Loucy (cell line): Measurements from ENCODE around the gene SLC45A2.

ENCODE experiments used
- H2AFZ ChIP-seq: fragments of 200-600 bp; sonication (generic); 2 replicates; pipeline ENCODE4 v1.6.0; 2016; ENCODE audit warnings: antibody characterized with exemption, mild to moderate bottlenecking, low read length, moderate library complexity
- H3F3A ChIP-seq: fragments of 200-600 bp; 2 replicates; pipeline ENCODE4 v1.6.0; 2016; ENCODE audit warnings: antibody characterized with exemption, low read depth, mild to moderate bottlenecking
- H3K27me3 ChIP-seq: fragments of 200-600 bp; sonication (generic); 2 replicates; pipeline ENCODE4 v1.6.1; 2014; ENCODE audit warnings: low read length, mild to moderate bottlenecking; ENCODE audit not compliant: insufficient read depth, poor library complexity, severe bottlenecking
- H3K36me3 ChIP-seq: fragments of 200-600 bp; sonication (generic); 2 replicates; pipeline ENCODE4 v1.6.1; 2016; ENCODE audit warnings: low read length; ENCODE audit not compliant: insufficient read depth
- H3K4me1 ChIP-seq: fragments of 200-600 bp; sonication (generic); 2 replicates; pipeline ENCODE4 v1.5.1; 2014; ENCODE audit warnings: low read length, mild to moderate bottlenecking; ENCODE audit not compliant: insufficient read depth, poor library complexity, severe bottlenecking
- H3K4me2 ChIP-seq: fragments of 200-600 bp; sonication (generic); 2 replicates; pipeline ENCODE4 v1.6.0; 2014; ENCODE audit warnings: antibody characterized with exemption, low read length, low read depth, mild to moderate bottlenecking; ENCODE audit not compliant: poor library complexity, severe bottlenecking
- H3K4me3 ChIP-seq: fragments of 200-600 bp; sonication (generic); 2 replicates; pipeline ENCODE4 v1.5.1; 2014; ENCODE audit warnings: low read length, mild to moderate bottlenecking, mixed read lengths; ENCODE audit not compliant: poor library complexity, severe bottlenecking
- H3K79me2 ChIP-seq: fragments of 200-600 bp; sonication (generic); 2 replicates; pipeline ENCODE4 v1.6.1; 2014; ENCODE audit warnings: low read length; ENCODE audit not compliant: insufficient read depth
- H3K9ac ChIP-seq: fragments of 200-600 bp; sonication (generic); 2 replicates; pipeline ENCODE4 v1.6.0; 2014; ENCODE audit warnings: mild to moderate bottlenecking, low read depth, low read length, moderate library complexity; ENCODE audit not compliant: poor library complexity, severe bottlenecking
- H3K9me2 ChIP-seq: fragments of 200-600 bp; sonication (generic); replicated peaks from 2 replicates; pipeline ENCODE4 v1.6.1; 2016; ENCODE audit warnings: low read depth, low read length, mixed read lengths
- H3K9me3 ChIP-seq: fragments of 200-600 bp; sonication (generic); 2 replicates; pipeline ENCODE4 v1.6.1; 2014; ENCODE audit warnings: mild to moderate bottlenecking, antibody characterized with exemption, low read length, low read depth; ENCODE audit not compliant: insufficient read depth
- H4K20me1 ChIP-seq: fragments of 200-600 bp; sonication (generic); 2 replicates; pipeline ENCODE4 v1.6.0; 2014; ENCODE audit warnings: antibody characterized with exemption, low read length, mild to moderate bottlenecking; ENCODE audit not compliant: insufficient read depth, poor library complexity, severe bottlenecking
- EZH2phosphoT487 ChIP-seq: fragments of 200-600 bp; IDR thresholded peaks from 2 replicates; pipeline ENCODE4 v1.6.1; 2018; ENCODE audit warnings: antibody characterized with exemption, mild to moderate bottlenecking, moderate library complexity, borderline replicate concordance
- TF ChIP-seq, protein P1 (sequence below): fragments of 200-600 bp; sonication (generic); conservative IDR thresholded peaks from 2 replicates; pipeline ENCODE4 v1.5.1; 2014; ENCODE audit warnings: mild to moderate bottlenecking, antibody characterized with exemption, low read length

The SLC45A2 gene

DNA sequence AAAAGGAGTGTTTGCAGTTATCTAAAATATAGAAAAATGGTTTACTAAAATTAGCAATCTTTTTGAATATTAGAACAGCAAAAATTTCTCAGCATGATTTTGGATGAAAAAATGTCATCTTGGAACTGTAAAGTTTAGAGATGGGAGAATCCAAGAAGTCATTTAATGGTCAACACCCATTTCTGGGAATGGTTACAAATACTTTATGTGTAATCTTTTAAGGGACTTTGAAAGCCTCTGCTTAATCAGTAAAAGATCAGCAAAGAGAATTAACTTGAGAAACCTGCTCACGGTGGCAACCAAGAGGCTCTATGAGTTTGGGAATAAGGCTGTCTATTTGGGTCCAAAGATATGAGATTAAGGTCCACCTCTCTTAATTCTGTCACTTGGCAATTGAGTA is 45.6 kb upstream of the SLC45A2 start:
- H3F3A ChIP-seq = no peaks in the 10 kb centered on the region
- no peak overlapping the region for H3K9ac ChIP-seq
- no peaks in the 10 kb centered on the region for H3K27me3 ChIP-seq
- no peaks in the 10 kb centered on the region for H3K9me3 ChIP-seq
- no peaks in the 10 kb centered on the region for H3K79me2 ChIP-seq
- H3K9me2 ChIP-seq = no peaks in the 10 kb centered on the region
- H3K4me2 ChIP-seq = no peak overlapping the region
- H3K36me3 ChIP-seq = peaks cover 30% of the 10 kb centered on the region; the same call in 1 of the 2 replicates
- no peaks in the 10 kb centered on the region for H3K4me1 ChIP-seq
- H2AFZ ChIP-seq = no peak overlapping the region
- TF ChIP-seq, protein P1, sequence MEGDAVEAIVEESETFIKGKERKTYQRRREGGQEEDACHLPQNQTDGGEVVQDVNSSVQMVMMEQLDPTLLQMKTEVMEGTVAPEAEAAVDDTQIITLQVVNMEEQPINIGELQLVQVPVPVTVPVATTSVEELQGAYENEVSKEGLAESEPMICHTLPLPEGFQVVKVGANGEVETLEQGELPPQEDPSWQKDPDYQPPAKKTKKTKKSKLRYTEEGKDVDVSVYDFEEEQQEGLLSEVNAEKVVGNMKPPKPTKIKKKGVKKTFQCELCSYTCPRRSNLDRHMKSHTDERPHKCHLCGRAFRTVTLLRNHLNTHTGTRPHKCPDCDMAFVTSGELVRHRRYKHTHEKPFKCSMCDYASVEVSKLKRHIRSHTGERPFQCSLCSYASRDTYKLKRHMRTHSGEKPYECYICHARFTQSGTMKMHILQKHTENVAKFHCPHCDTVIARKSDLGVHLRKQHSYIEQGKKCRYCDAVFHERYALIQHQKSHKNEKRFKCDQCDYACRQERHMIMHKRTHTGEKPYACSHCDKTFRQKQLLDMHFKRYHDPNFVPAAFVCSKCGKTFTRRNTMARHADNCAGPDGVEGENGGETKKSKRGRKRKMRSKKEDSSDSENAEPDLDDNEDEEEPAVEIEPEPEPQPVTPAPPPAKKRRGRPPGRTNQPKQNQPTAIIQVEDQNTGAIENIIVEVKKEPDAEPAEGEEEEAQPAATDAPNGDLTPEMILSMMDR = no peak
- no peak for TF ChIP-seq EZH2phosphoT487
- no peak overlapping the region for H3K4me3 ChIP-seq
- H4K20me1 ChIP-seq = no peaks in the 10 kb centered on the region

GRCh38 chr5:34028349-34028748 is 43.9 kb upstream of the SLC45A2 start:
- no peaks in the 10 kb centered on the region for H3K27me3 ChIP-seq
- H3F3A ChIP-seq = no peaks in the 10 kb centered on the region
- no peaks in the 10 kb centered on the region for H4K20me1 ChIP-seq
- H3K9ac ChIP-seq = no peak overlapping the region
- H3K4me1 ChIP-seq = no peaks in the 10 kb centered on the region
- TF ChIP-seq, protein P1 = no peak
- no peak for TF ChIP-seq EZH2phosphoT487
- H3K4me2 ChIP-seq = no peak overlapping the region
- no peaks in the 10 kb centered on the region for H3K9me3 ChIP-seq
- H2AFZ ChIP-seq = no peak overlapping the region
- H3K36me3 ChIP-seq = peaks cover 33% of the 10 kb centered on the region; the same call in 1 of the 2 replicates
- no peaks in the 10 kb centered on the region for H3K79me2 ChIP-seq
- no peaks in the 10 kb centered on the region for H3K9me2 ChIP-seq
- H3K4me3 ChIP-seq = no peak overlapping the region

GRCh38 chr5:34026089-34026761 is 41.7 kb upstream of the SLC45A2 start:
- Histone ChIP-seq H4K20me1 (no peaks in the 10 kb centered on the region), H3K4me1 (peaks cover 13% of the 10 kb centered on the region), H3K27me3 (no peaks in the 10 kb centered on the region), H3K36me3 (peaks cover 31% of the 10 kb centered on the region; the same call in 1 of the 2 replicates), H3K9ac (no peak overlapping the region), H3K9me3 (no peaks in the 10 kb centered on the region), H3K4me2 (no peak overlapping the region), H2AFZ (no peak overlapping the region), H3K4me3 (no peak overlapping the region), H3F3A (no peaks in the 10 kb centered on the region), H3K79me2 (no peaks in the 10 kb centered on the region), H3K9me2 (no peaks in the 10 kb centered on the region)
- TF ChIP-seq EZH2phosphoT487 = no peak
- TF ChIP-seq, protein P1 = no peak
